Cardiac septum (tissue), 1 donor: Measurements from ENCODE around the gene GABBR2. TPM values are rescaled to one million over a fixed set of nuclear protein-coding genes. Genes with fewer than 3 reads are reported as not detected.

Experiments
- DNase-seq: peaks from one replicate; pipeline ENCODE4 v3.0.0-alpha.2; 2020; ENCODE audit warnings: low spot score
- intact Hi-C: fragments of 100-400 bp; cut with DNase I; formaldehyde crosslinking; loops from one replicate; pipeline ENCODE4 v1.14.0; 2022
- total RNA-seq: library from RNA; stranded (reverse); fragmentation: NEBNext Ultra II Directional; extraction: Animal tissue kit (Norgen Biotek cat#: 25700); gene quantifications from one replicate; pipeline ENCODE4 v1.2.1, GENCODE V29; 2021
- donor health status: DM: no; HTN: no; CAD: no.

The GABBR2 gene
- total RNA-seq, 1 donor from 2014 or later, result 1.1 TPM

DNA sequence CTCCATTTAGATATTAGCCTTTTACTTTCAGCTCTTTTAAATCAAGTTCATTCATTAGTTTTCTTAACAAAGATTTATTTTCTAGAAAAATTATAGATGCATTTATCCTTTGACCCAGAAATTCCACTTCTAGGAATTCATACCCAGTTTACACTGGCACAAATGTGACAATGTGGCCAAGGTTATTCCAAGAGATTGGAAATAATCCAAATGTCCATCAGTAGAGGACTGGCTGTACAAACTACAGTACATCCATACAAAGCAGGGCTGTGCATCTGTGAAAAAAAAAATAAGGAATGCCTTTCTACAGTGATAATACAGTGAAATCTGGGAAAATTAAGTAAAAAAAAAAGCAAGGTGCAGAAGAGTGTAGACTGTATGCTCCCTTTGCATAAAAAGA, 149.2 kb downstream of the GABBR2 start:
- no peak for DNase-seq
- intact Hi-C loops, result no loop called here

DNA sequence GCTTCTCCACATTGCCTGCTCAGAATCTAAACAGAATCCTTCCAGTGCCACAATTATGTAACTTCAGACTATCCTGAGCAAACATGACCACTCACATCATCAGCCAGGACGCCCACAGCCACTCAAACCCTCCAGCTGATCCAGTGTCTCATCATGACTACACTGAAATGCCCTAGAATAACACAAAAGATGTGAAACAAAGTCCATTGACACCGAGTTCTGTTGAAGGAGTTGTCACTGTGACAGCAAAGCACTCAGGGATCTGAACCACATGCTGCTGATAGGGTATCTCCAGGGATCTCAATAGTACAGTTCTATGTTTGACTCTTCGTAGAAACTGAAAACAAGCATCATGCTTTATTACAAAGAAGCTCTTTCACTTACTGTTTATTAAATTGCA, 150.2 kb downstream of the GABBR2 start:
- DNase-seq, result no peak
- intact Hi-C loops, result no loop called here

DNA sequence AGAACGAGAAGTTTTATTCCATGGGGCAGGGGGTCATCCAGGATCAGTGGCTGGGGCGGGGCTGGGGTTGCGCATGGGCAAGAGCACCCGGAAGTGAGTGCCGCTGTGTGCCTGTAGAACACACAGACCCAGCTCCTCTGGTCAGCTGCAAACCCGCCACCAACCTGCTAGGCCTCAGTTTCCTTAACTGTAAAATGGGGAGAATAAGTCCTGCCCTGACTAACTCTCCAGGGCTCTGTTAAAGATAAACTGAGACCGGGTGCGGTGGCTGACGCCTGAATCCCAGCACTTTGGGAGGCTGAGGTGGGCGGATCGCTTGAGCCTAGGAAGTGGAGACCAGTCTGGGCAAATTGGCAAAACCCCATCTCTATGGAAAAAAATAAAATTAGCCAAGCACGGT, 152.2 kb downstream of the GABBR2 start:
- DNase-seq, result no peak
- intact Hi-C loops, result no loop called here

DNA sequence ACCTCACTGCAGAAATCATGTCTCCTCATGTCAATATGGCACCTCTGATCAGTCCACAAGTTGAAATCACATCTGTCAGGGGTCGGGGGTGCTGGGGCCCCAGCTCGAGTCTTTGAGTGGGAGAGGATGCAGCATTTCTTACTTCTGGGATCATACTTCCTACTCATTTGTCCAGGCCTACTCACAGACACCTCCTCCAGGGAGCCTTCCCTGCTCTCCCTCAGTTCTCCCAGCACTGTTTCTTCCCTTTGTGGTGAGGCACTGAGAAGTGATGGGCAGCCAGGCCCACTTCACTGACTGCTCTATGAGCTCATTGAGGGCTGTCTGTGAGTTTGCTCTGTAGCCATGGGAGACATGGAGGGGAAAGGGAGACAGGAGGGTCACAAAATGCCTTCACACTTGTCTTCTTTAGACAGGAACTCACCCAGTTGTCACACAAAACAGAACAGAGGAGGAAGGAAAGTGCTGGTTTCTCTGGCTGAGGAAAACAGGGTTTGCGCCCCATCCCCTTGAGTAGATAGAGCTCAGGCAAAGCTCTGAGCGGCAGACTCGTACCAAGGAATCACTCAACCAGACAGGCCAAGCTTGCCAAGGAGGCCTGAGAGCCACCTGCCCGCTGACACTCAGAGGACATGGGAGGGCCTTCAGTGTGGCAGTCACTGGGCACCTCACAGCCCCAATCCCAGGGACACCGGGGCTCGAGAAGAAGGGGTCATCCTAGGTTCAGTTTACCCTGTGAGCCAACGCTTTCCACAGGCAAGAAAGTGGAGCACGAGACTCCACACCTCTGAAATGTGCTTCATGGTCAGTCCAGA, 152.9 kb downstream of the GABBR2 start:
- intact Hi-C loops, result no loop called here
- DNase-seq, result no peak

DNA sequence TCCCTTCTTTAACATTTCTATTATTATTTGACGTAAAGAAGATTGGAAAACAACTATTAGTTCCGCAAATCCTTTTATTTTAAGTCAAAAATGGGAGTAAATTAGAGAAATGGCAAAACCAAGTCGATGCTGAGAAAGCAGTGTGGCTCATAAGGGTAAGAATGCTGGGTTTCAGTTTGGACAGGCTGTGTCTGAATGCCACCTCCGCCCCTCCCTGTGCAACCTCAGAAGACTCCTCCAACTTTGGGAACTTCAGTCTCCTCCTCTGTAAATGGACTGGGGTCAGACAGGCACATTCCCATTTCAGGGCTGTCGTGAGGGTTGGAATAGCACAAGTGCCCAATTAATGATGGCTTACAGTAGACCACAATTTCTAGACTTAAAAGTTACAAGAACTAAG, 154.0 kb downstream of the GABBR2 start:
- DNase-seq, result no peak
- intact Hi-C loops, result no loop called here

DNA sequence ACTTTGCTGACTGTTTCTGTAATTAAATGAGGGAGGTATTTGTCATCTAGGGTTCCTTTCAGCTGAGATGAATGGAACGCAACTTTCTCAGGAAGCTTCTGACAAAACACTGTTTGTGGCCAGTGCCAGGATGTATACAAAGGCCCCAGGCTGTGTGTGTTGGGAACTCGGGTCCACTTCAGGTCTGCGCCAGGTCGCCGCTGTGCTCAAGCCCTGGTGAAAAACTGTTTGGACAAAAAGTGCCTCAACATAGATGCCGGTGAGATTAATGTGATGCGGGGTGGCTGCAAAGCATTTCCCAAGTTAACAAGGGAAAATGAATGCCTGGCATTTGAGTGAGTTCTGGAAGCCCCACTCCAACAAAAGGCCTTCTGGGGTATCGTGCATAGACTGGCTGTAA, 156.4 kb downstream of the GABBR2 start:
- DNase-seq, result no peak
- intact Hi-C loops, result no loop called here

DNA sequence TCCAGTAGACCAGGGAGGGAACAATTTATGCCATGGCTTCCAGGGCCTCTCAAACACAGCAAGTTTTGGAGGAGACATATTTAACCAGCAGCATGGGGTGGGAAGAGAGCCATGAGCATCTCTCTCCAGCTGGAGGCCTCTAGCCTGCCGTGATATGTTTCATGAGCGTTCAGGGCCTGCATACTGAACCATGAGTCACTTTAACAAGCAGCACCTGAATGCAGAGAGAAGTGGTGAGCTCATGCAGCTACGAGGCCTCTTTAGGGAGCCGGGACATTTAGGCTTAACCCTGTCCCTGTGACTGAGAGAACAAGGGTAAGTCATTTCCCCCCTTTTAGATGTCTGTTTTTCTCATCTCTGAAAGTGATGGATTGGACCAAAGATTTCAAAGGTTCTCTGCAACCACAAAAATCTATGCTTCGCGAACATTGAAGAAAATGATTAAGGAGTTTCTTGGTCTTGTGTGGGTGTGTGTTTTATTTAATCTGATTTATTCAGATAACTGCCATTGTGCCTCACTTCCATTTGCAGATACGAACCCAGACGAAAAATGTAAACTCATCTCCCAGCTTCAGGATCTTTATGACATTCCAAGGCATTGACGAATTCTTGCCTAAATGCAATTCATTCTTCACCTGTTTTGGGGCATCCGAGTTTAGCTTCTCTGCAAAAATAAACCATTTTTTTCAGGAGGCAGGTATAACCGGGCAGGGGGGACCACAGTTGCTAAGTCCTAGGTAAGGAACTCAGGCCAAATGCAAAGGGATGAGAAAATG, 157.0 kb downstream of the GABBR2 start:
- intact Hi-C loops, result no loop called here
- no peak for DNase-seq

DNA sequence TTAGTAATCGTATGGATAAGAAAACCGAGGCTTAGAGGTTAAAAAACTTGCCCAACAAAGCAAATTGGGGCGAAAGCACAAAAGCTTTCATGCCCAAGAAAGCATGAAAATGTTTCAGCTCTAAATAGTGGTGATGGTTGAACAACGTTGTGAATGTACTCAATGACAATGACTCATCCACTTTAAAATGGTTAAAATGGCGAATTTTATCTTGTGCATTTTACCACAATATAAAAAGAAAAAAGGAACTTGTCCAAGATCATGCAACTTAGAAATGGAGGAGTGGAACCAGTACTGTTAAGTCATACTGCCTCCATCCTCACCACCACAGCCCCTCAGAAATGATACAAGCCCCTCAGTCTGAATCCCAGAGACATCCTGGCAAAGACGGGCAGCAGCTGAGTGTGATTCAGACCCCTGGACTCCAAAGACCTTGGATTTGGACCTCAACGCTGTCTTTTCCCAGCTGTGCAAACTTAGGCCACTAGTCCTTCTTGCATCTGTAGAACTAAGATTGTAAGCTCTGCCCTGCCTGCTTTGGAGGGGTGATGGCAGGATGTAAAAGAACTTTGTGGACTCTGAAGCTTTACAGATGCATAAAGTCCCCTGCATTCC, 158.4 kb downstream of the GABBR2 start:
- DNase-seq, result no peak
- intact Hi-C loops, result no loop called here

DNA sequence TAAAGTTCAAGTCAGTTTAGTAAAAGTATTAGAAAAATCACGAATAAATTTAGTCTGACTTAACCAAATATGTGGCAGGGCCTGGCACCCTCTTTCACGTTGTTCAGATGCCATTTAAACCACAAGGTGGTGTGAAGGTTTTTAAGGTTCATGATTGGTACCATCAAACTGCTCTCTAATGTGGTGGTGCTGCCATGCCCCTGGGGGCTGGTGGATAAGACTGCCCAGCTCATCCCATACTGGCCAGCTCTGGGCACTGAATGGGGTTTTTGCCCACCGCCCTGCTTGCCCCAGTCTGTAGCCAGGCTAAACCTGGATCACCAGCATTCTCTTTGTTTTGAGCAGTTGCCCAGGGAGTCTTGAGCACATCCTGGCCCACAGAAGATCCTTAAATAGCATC, 159.3 kb downstream of the GABBR2 start:
- intact Hi-C loops, result no loop called here
- DNase-seq, result no peak

DNA sequence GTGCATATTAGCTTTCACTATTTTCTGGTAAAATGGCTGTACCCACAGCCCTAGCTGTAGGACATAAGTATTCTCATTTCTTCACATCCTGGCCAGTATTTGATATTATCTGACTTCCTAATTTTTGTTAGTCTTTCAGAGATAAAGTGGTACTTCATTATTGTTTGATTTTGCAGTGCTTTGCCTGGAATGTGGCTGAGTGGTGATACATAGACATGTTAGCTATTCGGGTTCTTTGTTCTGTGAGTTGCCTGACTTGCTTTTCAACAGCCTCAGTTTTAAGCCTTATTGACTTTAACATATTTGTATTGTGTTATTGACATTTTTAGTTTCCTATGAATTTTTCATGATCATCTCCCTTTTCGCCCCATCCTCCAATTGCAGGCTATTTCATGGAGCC, 161.1 kb downstream of the GABBR2 start:
- no peak for DNase-seq

DNA sequence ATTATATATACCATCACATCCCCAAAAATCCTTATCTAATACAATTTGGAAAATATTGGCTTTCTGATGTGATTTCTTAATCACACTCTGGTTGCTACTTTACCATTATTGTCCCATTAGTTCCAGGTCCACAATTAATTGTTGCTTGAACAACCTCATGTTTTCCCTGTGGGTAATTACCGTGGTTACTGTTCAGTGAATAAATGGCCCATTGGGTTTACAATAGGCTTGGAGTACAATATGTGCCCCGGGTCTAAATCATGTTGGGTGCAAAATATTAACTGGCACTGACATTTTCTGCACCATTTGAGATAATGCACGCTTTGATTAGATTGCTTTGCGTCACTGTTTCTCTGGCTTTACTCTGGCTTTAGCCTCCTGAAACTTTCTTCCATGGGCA, 163.7 kb downstream of the GABBR2 start:
- intact Hi-C loops, result no loop called here
- DNase-seq, result no peak

More for the DNA sequence above, 161.1 kb downstream of the GABBR2 start:
- intact Hi-C loops, result no loop called here

DNA sequence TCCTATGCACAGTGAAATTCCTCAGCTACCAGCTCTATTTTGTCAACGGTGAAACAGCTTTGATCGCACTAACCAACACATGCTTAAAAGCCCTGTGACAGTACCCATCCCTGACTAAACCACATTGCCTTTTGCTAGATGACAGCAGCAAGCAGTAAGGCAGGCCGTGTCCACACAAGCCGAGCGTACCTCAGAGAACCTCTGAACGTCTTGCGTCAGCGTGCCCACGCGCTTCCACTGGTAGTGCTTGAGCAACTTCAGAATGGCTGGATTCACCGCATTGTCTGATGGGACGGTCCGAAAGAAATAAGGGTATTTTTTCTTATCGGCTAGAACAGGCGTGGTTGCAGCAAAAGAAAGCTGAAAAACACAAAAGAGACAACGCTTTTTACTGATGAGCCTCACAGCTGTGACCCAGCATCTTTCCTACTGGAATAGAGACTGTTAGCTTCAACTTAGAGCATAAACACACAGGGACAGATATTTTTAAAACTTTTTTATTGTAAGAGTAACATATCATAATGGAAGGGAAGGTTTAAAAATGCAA, 167.0 kb downstream of the GABBR2 start:
- no peak for DNase-seq
- intact Hi-C loops, result no loop called here

DNA sequence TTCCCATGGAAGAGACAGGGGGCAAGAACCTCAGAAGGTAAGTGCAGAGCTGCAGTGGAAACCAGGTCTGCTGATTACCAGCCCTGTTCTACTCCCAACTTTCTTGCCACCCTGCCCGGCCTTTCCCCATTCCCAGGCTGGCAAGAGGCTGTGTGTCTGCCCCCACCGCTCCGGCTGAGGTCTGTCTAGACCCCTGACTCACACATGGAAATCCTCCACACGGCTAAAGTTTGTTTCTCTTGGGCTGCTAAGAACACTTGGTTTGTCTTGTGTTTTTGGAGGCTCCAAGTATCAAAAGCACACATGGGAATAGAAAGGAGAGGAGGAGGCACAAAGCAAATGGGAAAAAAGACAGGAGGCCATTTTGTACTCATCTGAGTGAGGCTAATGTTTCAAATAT, 168.3 kb downstream of the GABBR2 start:
- no peak for DNase-seq
- intact Hi-C loops, result no loop called here

DNA sequence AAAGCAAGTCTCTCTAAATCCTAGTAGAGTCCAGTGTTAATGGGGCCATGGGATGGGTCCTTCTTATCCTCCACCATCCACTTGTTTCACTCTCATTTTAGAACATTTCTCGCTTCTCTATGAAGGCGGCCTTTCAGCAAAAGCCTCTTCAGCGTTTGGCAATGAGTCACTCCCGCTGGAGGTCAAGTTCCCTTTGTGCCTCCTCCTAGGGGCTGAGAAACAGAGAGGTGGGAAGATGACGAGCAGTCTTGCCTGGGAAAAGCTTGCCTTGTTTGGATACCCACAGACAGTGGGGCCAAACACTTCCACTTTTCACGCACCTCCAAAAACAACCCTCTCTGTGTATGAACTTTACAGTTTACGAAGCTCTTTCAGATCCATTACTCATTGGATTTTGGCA, 168.8 kb downstream of the GABBR2 start:
- intact Hi-C loops, result no loop called here

DNA sequence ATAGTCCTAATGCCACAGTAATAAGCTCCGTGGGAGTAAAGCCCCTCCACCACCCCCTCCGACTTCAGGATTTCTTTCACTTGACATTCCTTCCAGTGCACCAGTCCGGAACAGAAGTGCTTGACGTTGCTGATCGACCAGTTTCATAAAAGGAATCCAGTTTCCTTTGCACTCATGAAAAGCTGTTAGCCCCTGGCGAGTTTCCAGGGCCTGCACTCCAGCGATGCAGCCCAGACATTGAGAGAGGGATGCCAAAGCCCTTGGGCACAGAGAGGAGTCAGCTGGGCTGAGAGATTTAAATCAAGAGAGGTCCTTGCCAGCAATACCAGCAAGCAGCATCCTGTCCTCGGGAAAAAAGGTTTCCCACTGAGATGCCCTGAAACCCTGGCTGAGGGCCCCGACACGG, 170.1 kb downstream of the GABBR2 start:
- DNase-seq, result no peak
- intact Hi-C loops, result no loop called here

More for the DNA sequence above, 168.8 kb downstream of the GABBR2 start:
- DNase-seq, result no peak

DNA sequence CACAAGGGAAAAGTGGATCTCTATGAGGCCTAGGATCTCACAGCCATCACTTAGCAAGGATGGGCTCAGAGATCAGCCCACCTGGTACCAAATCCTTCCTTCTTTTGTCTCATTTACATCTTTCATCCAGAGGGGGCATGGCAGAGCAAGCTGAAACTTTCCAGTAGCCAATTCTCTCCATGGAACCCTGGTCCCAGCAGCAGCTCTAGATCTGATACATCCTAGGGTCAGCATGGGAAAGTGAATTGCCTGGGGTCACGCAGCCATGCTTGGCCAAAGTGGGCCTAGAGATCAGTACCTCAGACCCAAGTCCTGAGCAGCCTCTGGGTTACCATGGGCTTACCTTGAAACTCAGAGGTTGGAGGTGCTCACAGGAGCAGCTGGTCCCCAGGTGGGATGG, 170.5 kb downstream of the GABBR2 start:
- no peak for DNase-seq
- intact Hi-C loops, result no loop called here

DNA sequence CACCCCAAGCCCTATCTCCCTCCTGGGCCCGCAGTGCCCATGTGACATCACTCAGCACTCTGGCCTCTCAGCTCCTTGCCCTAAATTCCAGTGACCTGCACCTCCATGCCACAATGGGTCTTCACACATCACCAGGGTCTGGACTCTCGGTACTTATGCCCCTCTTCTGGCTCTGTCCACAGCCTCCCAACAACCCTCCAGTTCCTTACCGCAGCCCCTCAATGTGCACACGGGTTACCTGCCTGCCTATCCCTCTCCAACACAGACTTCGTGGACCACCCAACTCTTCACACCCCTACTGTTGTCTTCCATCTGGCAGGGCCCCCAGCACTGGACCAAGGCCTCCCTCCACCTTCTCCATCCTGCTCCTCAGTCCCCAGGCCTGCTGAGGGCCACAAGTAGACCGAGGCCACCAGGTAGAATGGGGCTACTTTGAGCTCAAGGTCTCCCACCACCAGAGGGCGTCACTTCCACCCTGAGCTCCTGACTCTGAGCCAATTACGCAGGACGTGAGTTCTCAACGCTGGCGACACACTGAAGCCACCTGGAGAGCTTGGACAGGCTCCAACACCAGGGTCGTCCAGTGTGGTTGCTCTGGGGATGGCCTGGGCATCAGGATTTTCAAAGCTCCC, 172.1 kb downstream of the GABBR2 start:
- DNase-seq, result no peak
- intact Hi-C loops, result no loop called here

DNA sequence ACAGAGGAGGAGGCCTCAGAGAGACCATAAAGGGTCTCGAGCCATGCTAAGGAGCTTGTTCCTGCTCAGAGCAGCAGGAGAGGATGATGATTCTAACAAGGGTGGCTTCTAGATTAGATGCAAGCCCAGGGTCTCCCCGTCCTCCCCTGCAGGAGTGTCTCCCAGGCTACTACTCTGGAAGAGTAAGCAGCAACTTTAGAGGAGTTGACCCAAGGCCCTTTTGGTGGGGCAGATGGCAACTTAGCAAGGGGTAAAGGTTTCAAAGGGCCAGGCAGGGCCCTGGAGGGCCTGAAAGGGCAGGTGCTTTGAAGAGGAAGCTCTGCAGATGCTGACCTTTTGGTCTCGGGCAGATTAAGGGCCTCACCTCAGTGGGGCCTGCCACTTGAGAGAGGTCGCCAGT, 174.9 kb downstream of the GABBR2 start:
- DNase-seq, result no peak
- intact Hi-C loops, result no loop called here

DNA sequence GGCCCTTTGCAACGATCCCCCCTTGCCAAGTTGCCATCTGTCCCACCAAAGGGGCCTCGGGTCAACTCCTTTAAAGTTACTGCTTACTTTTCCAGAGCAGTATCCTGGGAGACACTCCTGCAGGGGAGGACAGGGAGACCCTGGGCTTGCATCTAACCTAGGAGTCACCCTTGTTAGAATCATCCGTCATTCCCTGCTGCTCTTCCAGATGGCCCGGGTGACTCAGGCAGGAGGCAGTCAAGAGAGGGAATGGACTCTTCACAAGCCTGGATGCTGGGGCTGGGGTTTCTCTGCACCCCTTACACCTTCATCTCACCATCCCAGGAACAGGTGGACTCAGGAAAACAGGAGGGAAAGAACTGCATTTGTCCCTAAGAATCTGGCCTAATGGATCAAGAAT, 175.6 kb downstream of the GABBR2 start:
- intact Hi-C loops, result no loop called here
- DNase-seq, result no peak

DNA sequence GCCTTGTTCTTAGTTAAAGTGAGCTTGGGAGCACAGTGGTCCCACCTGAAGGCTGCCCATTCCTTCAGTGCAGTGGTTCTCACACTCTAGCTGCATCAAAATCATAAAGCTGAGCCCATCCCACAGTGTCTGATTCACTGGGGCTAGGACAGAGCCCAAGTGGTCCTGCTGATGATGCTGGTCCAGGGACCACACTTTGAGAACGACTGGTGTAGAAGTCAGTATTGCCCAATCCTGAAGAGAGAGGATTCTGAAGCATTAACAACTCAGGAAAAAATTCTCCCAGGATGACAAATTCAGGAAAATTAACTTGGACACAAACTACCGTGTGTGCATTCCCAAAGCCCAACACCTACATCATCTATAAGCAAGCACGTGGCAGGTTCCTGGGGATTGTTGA, 176.2 kb downstream of the GABBR2 start:
- intact Hi-C loops, result no loop called here

More for the DNA sequence above, 176.2 kb downstream of the GABBR2 start:
- no peak for DNase-seq
